ENCODE results near the gene MORF4L1.
A peak's percentile ranks its signal among the peaks of the same experiment; 100 is the strongest.
"Not testable (repeated sequence)": the region's sequence is repeated elsewhere in the genome, so short reads cannot be mapped to it uniquely, and the experiment has no call there.

Gene MORF4L1

DNA sequence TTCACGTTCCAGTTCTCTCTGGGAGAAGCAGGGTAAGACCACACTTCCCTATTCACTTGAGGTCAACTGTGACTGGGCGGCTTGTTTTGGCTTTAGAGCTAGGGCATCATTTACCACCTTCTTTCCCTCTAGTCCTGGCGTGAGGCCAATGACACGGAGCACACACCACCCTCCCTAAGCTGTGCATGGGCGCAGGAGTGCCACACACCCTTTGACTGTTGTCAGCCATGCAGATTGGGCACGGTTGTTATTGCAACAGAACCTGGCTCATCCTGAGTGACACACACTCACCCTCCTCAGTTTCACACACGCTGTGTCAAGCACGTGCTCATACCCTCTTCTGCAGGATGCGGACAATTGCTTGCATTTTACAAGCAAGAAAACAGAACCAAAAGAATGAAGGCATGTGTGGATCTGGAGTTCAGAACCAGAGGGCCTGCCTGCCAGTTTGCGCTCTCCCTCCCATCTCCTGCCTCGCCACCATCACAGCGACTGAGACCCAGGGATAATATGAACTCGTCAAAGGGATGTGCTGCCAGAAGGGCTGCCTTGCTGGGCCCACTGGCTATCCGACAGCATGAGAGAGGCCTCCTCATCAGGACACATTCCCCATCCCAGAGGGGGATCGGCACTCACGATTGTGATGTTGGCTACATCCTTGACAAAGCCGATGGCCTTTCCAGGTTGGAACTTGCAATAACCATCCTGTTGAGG is 54.5 kb downstream of the MORF4L1 start:
- peak; percentile 88 for DNase-seq

GRCh38 chr15:78928176-78928575 is 55.5 kb downstream of the MORF4L1 start:
- not testable (repeated sequence) for DNase-seq

DNA sequence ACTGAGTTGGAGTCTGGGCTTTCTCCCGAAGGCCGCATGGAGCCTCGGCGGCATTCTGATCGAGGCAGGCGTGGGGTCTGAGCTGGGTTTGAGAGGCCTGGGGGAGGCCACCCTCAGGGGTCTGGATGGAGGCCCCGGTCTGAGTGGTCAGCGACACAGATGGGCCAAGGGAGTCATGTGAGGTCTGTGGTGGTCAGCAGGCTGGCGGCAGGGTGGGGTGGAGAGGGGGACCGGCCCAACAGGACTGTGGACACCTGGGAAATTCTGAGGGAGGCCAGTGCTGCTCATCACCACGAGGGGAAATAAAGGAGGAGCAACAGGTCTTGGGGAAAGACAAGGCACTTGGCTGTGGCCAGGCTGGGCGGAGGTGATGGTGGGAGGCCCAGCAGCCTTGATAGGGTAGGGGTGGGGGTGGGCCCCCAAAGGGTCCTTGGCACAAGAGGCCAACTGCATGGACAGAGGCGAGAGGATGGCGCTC is 56.0 kb downstream of the MORF4L1 start:
- no peak for DNase-seq

- no peak for DNase-seq
Measured at GRCh38 chr15:78929536-78930264, 57.0 kb downstream of the MORF4L1 start.

- peak; percentile 25 for DNase-seq
Measured at GRCh38 chr15:78930577-78931388, 58.1 kb downstream of the MORF4L1 start.

GRCh38 chr15:78931439-78932257 is 59.0 kb downstream of the MORF4L1 start:
- no peak for DNase-seq

DNA sequence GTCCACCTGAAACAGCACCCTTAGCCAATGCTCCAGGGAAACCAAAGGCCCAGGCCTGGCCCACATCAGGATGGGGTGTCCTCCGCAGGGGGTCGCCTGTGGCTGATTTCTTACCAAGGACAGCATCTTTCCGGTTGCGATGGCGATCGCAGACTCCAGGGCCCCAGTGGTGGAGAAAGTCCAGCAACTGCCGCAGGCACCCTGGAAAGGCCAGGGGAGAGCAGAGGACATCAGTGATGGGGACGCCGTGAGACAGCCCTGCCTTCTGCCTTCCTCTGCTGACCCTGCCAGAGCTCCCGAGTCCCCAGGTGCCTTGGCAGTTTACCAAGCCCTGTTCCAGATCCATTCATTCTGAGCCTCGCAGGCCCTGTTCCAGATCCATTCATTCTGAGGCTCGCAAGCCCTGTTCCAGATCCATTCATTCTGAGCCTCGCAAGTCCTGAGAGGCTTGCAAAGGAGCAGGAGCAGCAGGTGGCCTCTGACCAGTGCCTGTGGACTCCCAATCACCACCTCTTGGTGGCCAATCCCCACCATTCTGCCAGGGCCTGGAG is 59.6 kb downstream of the MORF4L1 start:
- DNase-seq: no peak

DNA sequence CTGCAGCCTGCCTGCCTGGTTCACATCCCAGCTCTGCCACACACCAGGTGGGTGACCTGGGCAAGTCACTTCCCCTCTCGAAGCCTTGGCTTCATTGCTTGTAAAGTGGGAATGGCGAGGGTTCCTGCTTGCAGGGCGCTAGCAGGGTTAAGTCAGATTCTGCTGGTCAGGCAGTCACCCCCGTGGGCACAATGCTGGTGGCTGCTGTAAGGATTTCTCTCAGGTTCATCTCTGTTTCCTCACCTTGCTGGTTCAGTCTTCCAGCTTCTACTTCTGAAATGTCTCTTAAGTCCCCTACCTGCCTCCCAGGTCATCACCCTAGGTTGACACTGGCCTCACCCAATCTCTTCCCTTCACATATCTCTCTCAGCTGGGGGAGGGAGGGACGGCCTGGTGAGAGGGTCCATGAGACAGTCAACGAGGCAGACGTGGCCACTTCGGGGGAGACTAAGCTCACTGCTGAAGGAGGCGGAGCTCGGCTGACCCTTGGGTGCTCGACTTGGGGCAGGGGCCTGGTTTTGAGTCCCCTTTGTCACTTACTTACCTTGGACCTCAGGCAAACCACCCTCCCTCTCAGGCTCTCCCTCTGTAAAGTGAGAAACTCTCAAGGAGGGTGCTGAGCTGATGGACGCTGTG is 60.6 kb downstream of the MORF4L1 start:
- no peak for DNase-seq

- no peak for DNase-seq
Measured at GRCh38 chr15:78933823-78934654, 61.3 kb downstream of the MORF4L1 start.

- DNase-seq: no peak
Measured at GRCh38 chr15:78934655-78935023, 61.9 kb downstream of the MORF4L1 start.

- DNase-seq: peak; percentile 66
Measured at GRCh38 chr15:78937132-78937739, 64.5 kb downstream of the MORF4L1 start.

GRCh38 chr15:78938658-78939488 is 66.2 kb downstream of the MORF4L1 start:
- peak; percentile 88 for DNase-seq

GRCh38 chr15:78942741-78943140 is 70.1 kb downstream of the MORF4L1 start:
- no peak for DNase-seq

- DNase-seq: no peak
Measured at GRCh38 chr15:78943692-78944091, 71.0 kb downstream of the MORF4L1 start.

DNA sequence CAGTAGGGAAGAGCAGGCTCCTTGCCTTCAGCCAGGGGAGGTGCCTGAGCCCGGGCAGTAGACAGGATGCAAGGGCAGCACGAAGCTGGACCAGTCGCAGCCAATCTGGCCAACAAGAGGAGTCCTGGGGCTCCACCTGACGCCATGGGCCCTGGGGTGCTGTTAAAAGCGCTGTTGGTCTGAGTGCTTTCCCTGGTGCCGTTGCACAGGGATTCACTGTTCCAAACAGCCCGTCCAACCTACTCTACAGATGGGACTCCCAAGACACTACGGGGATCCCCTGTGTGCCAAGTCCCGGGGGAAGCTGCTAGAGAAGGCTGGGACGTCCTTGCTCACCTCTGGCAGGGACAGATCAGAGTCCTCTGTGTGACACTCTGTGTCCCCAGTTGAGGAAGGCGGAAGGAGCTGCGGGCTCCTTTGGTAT is 71.5 kb downstream of the MORF4L1 start:
- no peak for DNase-seq

GRCh38 chr15:78944669-78945407 is 72.1 kb downstream of the MORF4L1 start, which contains the start of gene CTSH:
CTSH (minus strand) TSS chr15:78945046; CDS start chr15:78944981, 65 bp downstream.
- no peak for DNase-seq

DNA sequence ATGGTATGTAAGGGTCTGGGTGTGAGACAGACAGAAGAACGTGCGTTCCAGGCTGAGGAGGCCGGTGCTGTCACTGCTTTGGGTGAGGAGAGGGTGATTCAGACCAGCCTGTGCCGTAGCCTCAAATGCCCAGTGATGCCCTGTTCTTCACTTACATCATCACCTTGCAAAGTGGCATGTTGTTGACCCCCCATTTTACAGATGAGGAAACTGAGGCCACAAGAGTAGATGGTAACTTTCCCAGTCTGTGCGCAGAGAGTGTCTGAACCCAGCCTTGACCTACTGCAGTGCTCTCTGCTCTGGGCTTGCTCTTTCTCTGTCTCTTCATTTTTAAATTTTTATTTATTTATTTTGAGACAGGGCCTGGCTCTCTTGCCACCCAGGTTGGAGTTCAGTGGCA is 73.8 kb downstream of the MORF4L1 start:
- DNase-seq: no peak

DNA sequence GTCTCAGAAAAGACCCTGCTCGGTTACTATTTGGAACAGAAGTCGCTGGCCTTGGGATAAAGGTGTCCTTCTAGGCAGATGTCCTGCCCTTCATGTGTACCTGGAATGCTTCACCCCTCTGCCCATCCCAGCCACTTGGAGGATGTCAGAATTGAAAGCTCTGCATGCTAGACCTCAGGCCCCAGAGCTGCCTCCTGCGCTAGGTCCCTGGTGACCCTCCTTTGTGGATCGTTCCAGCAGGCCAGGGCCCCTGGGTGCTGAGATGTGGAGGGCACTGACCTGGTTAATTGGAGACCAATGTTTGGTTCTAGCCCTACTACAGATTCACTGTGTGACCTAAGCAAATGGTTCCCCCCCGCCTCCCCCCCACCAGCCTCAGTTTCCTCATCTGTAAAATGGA is 74.8 kb downstream of the MORF4L1 start:
- DNase-seq: no peak
